Muscle of leg (tissue), 11 donors: ENCODE data around the gene GCNT2. TPM values are rescaled to one million over a fixed set of nuclear protein-coding genes. Genes with fewer than 3 reads are reported as not detected.
"Not testable (repeated sequence)": the region's sequence is repeated elsewhere in the genome, so short reads cannot be mapped to it uniquely, and the experiment has no call there.

Source experiments
- DNase-seq: peaks from one replicate; pipeline ENCODE4 v3.0.0; 2013
- H3K27ac ChIP-seq: one replicate; pipeline ENCODE4 v1.5.1; 2013; ENCODE audit warnings: mild to moderate bottlenecking, low read length, control low read depth
- H3K27me3 ChIP-seq: one replicate; pipeline ENCODE4 v1.6.1; 2013; ENCODE audit warnings: low read length; ENCODE audit not compliant: control insufficient read depth, insufficient read depth
- H3K36me3 ChIP-seq: one replicate; pipeline ENCODE4 v1.6.1; 2013; ENCODE audit warnings: low read length; ENCODE audit not compliant: control insufficient read depth, insufficient read depth
- H3K4me1 ChIP-seq: one replicate; pipeline ENCODE4 v1.6.1; 2013; ENCODE audit warnings: low read length; ENCODE audit not compliant: control insufficient read depth, insufficient read depth
- H3K4me3 ChIP-seq: one replicate; pipeline ENCODE4 v1.5.1; 2013; ENCODE audit warnings: low read length, control low read depth
- H3K9me3 ChIP-seq: replicated peaks from 2 replicates; pipeline ENCODE4 v1.6.1; 2013; ENCODE audit warnings: low read depth, low read length; ENCODE audit not compliant: control insufficient read depth
- WGBS: methylation state at CpG from one replicate; pipeline ENCODE4 v1.1.5; 2013; ENCODE audit warnings: missing lambda C conversion rate; ENCODE audit not compliant: insufficient coverage; 5-methylcytosine and 5-hydroxymethylcytosine counted together
- polyA plus RNA-seq, 8 donors: library from polyadenylated mRNA; unstranded; fragments of 120-200 nt; gene quantifications; one replicate each; pipeline versions ENCODE4 v1.2.1 to v1.2.3, GENCODE V29; 2013; ENCODE audit warnings: inconsistent platforms in 1 of 8, low replicate concordance in 1 of 8; ENCODE audit not compliant: insufficient read length in 8 of 8, insufficient read depth in 1 of 8
- total RNA-seq: library from RNA; stranded (reverse); fragments of 120-200 nt; gene quantifications from one replicate; pipeline ENCODE4 v1.2.4, GENCODE V29; 2013

Gene GCNT2
- total and polyA plus RNA-seq, 9 donors = 1.8 to 3.8 (median 2.7) TPM

- Histone ChIP-seq H3K4me3 (no peak overlapping the region), H3K27ac (no peak overlapping the region), H3K9me3 (no peaks in the 10 kb centered on the region), H3K27me3 (no peaks in the 10 kb centered on the region), H3K4me1 (no peaks in the 10 kb centered on the region), H3K36me3 (no peaks in the 10 kb centered on the region)
- 100% methylated on average over 1 of the region's 1 CpG for WGBS
- DNase-seq = no peak
Observed at GRCh38 chr6:10644225-10644624, 123.1 kb downstream of the GCNT2 start.

GRCh38 chr6:10655508-10656055, 134.4 kb downstream of the GCNT2 start:
- DNase-seq = peak; percentile 9
- WGBS = 73% methylated on average over 10 of the region's 12 CpGs

GRCh38 chr6:10658910-10659698, 138.0 kb downstream of the GCNT2 start:
- no peaks in the 10 kb centered on the region for H3K27me3 ChIP-seq
- peaks cover 5% of the 10 kb centered on the region for H3K4me1 ChIP-seq
- no peaks in the 10 kb centered on the region for H3K36me3 ChIP-seq
- no peak for DNase-seq
- peak overlapping the region; percentile 25 for H3K4me3 ChIP-seq
- no peaks in the 10 kb centered on the region for H3K9me3 ChIP-seq
- no peak overlapping the region for H3K27ac ChIP-seq
- WGBS = 89% methylated on average over 20 of the region's 24 CpGs

More at GRCh38 chr6:10655508-10656055, 134.4 kb downstream of the GCNT2 start:
- Histone ChIP-seq H3K4me1 (peaks cover 5% of the 10 kb centered on the region), H3K9me3 (no peaks in the 10 kb centered on the region), H3K27ac (no peak overlapping the region), H3K36me3 (no peaks in the 10 kb centered on the region), H3K4me3 (no peak overlapping the region), H3K27me3 (no peaks in the 10 kb centered on the region)

GRCh38 chr6:10659699-10660348, 138.7 kb downstream of the GCNT2 start:
- H3K4me1 ChIP-seq = peaks cover 5% of the 10 kb centered on the region
- DNase-seq = peak; percentile 19
- H3K4me3 ChIP-seq = peak overlapping the region; percentile 25
- no peaks in the 10 kb centered on the region for H3K36me3 ChIP-seq
- H3K27ac ChIP-seq = no peak overlapping the region
- WGBS = 75% methylated on average over 43 of the region's 48 CpGs
- H3K27me3 ChIP-seq = no peaks in the 10 kb centered on the region
- no peaks in the 10 kb centered on the region for H3K9me3 ChIP-seq

- DNase-seq, H3K27me3 ChIP-seq, H3K27ac ChIP-seq, H3K4me1 ChIP-seq, H3K36me3 ChIP-seq, H3K4me3 ChIP-seq, H3K9me3 ChIP-seq: not testable (repeated sequence)
- WGBS = 87% methylated on average over 10 of the region's 11 CpGs
Observed at GRCh38 chr6:10660431-10661191, 139.5 kb downstream of the GCNT2 start.

GRCh38 chr6:10662207-10662606, 141.1 kb downstream of the GCNT2 start:
- H3K4me3 ChIP-seq = no peak overlapping the region
- no peaks in the 10 kb centered on the region for H3K9me3 ChIP-seq
- no peaks in the 10 kb centered on the region for H3K36me3 ChIP-seq
- WGBS = 100% methylated on average over 2 of the region's 8 CpGs
- no peaks in the 10 kb centered on the region for H3K27me3 ChIP-seq
- DNase-seq = no peak
- peaks cover 2% of the 10 kb centered on the region for H3K4me1 ChIP-seq
- no peak overlapping the region for H3K27ac ChIP-seq

- DNase-seq = no peak
- H3K27me3 ChIP-seq = no peaks in the 10 kb centered on the region
- no peaks in the 10 kb centered on the region for H3K9me3 ChIP-seq
- H3K36me3 ChIP-seq = no peaks in the 10 kb centered on the region
- 80% methylated on average over 1 of the region's 2 CpGs for whole genome bisulfite sequencing
- no peak overlapping the region for H3K4me3 ChIP-seq
- H3K27ac ChIP-seq = no peak overlapping the region
- H3K4me1 ChIP-seq = no peaks in the 10 kb centered on the region
Observed at GRCh38 chr6:10662742-10663141, 141.6 kb downstream of the GCNT2 start.

- H3K9me3 ChIP-seq, H3K27ac ChIP-seq, H3K4me1 ChIP-seq, DNase-seq, H3K36me3 ChIP-seq, H3K4me3 ChIP-seq, H3K27me3 ChIP-seq: not testable (repeated sequence)
- WGBS = no CpG with 5 or more reads among the region's 1 CpG
Observed at GRCh38 chr6:10665595-10665994, 144.4 kb downstream of the GCNT2 start.

- no peak for DNase-seq
- Histone ChIP-seq H3K4me1 (no peaks in the 10 kb centered on the region), H3K36me3 (no peaks in the 10 kb centered on the region), H3K27me3 (no peaks in the 10 kb centered on the region), H3K27ac (no peak overlapping the region), H3K4me3 (no peak overlapping the region), H3K9me3 (no peaks in the 10 kb centered on the region)
- 78% methylated on average over 3 of the region's 6 CpGs for WGBS
Observed at GRCh38 chr6:10668126-10668917, 147.2 kb downstream of the GCNT2 start.
